ENCODE data around the gene PDSS2. TPM values are rescaled to one million over a fixed set of nuclear protein-coding genes. Genes with fewer than 3 reads are reported as not detected.

PDSS2 gene
- total and polyA plus RNA-seq, 4 donors: 6.6 to 19.8 (median 15.6) TPM

DNA sequence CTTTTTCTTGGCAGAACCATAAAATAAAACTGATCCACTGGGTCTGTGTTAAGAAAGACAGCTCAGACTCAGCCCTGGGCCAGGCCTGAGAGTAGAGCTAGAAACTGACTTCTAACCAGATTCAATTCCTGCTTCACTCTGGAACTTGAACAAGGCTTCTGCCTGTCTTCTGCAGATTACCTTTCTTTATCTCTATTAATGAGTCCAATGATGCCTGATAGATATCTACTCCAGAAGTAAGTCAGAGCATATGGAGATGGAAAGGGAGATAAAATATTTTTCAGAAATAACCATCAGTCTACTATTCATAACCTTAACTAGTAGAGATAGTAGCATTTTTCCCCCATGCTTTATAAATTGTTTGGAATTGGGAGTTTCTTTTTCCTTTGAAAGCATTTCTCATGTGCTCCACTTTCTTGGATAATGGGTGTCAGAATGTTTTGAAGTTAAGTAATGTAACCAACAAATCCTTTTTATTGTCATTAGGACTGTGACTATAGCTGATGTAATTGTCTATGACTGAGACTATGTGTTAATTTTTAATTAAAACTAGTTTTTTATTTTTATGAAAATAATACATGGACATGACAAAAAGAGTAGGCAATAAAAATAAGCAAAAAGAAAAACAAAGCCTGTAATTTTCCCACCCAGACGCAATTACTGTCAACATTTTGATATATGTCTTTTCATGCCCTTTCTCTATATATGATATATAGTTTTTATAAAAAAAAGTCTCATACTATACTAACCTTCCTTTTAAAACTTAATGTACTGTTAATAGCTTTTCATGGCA is 37.7 kb upstream of the PDSS2 start:
- DNase-seq (no peak), ATAC-seq (ENCODE audit: insufficient read depth, low FRiP score) (no peak)
- H3K4me3 ChIP-seq: no peak overlapping the region
- peaks cover 0 to 2% (median 0%) of the 10 kb centered on the region in 4 donors for H3K9me3 ChIP-seq (ENCODE audit: control insufficient read depth in 4 of 4, insufficient read depth in 3 of 4, low read length in 3 of 4)
- H3K4me1 ChIP-seq (ENCODE audit: control insufficient read depth in 5 of 5, insufficient read depth in 5 of 5, low read length in 5 of 5): peaks cover 4 to 46% (median 28%) of the 10 kb centered on the region in 5 donors
- peak overlapping the region in 1 of 2 donors; percentile 4 for H3K27ac ChIP-seq (ENCODE audit: low read depth in 1 of 2, low read length in 1 of 2)
- no peaks in the 10 kb centered on the region for H3K36me3 ChIP-seq (ENCODE audit: control insufficient read depth in 4 of 4, insufficient read depth in 4 of 4, low read length in 4 of 4)
- H3K9ac ChIP-seq (ENCODE audit: insufficient read depth in 1 of 2, low read length in 2 of 2): no peak overlapping the region
- TF ChIP-seq, protein P1, sequence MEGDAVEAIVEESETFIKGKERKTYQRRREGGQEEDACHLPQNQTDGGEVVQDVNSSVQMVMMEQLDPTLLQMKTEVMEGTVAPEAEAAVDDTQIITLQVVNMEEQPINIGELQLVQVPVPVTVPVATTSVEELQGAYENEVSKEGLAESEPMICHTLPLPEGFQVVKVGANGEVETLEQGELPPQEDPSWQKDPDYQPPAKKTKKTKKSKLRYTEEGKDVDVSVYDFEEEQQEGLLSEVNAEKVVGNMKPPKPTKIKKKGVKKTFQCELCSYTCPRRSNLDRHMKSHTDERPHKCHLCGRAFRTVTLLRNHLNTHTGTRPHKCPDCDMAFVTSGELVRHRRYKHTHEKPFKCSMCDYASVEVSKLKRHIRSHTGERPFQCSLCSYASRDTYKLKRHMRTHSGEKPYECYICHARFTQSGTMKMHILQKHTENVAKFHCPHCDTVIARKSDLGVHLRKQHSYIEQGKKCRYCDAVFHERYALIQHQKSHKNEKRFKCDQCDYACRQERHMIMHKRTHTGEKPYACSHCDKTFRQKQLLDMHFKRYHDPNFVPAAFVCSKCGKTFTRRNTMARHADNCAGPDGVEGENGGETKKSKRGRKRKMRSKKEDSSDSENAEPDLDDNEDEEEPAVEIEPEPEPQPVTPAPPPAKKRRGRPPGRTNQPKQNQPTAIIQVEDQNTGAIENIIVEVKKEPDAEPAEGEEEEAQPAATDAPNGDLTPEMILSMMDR (IDR thresholded peaks at IDR 0.05; ENCODE audit: control extremely low read depth, extremely low read depth): no peak
- no peaks in the 10 kb centered on the region for H3K27me3 ChIP-seq (ENCODE audit: control insufficient read depth in 3 of 3, insufficient read depth in 3 of 3, low read length in 2 of 3)
- WGBS, 2 donors: 95 to 98% methylated on average over 1 of the region's 1 CpG

DNA sequence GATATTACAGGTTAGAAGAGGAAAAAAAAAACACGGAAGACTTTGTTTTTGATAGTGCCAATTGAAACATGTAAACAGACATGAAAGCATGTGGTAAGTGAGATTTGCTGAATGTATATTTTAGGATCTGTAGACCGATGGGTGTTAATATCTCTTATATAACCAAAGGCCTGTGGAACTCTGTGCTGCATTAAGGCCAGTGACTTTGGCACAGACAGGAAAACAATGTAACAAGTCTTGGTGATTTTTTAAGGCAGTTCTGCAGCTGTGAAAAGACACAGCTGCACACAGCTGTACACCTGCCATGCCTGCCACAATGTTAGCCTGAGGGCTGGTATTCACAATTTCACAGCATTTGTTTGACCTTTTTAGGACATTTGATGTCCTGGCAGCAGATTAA is 36.6 kb upstream of the PDSS2 start:
- peaks cover 4 to 55% (median 23%) of the 10 kb centered on the region in 5 donors for H3K4me1 ChIP-seq (ENCODE audit: control insufficient read depth in 5 of 5, insufficient read depth in 5 of 5, low read length in 5 of 5)
- H3K9ac ChIP-seq (ENCODE audit: insufficient read depth in 1 of 2, low read length in 2 of 2): no peak overlapping the region

DNA sequence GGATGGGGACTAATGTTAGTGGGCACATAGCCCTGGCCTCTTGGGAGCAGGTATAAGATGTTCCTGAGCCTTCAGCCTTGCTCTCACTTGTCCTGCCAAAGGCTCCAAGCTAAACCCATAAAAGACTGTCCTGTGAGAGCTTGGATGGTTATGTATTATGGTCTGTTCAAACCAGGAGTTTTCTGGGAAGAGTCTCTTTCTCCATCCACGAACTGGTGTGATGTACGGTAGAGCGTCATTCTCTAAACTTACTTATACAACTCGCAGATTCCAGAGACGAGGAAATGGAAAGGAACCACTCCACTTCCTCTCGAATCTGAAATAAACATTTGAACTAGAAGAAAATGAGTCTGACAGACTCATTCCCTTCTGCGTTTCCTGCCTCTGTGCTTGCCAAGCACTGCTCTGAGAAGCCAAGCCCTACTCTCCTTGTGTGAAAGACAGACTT is 35.9 kb upstream of the PDSS2 start:
- peak; percentile 47 to 84 (median 70) for DNase-seq

More for the DNA sequence above, 36.6 kb upstream of the PDSS2 start:
- Histone ChIP-seq H3K4me3 (no peak overlapping the region), H3K9me3 (ENCODE audit: control insufficient read depth in 4 of 4, insufficient read depth in 3 of 4, low read length in 3 of 4) (peaks cover 0 to 2% (median 0%) of the 10 kb centered on the region in 4 donors), H3K27ac (ENCODE audit: low read depth in 1 of 2, low read length in 1 of 2) (peak overlapping the region; percentile 35 to 67), H3K36me3 (ENCODE audit: control insufficient read depth in 4 of 4, insufficient read depth in 4 of 4, low read length in 4 of 4) (no peaks in the 10 kb centered on the region), H3K27me3 (ENCODE audit: control insufficient read depth in 3 of 3, insufficient read depth in 3 of 3, low read length in 2 of 3) (no peaks in the 10 kb centered on the region)
- ATAC-seq (ENCODE audit: insufficient read depth, low FRiP score) (no peak), DNase-seq (peak in 1 of 3 donors; percentile 35)
- TF ChIP-seq, protein P1 (IDR thresholded peaks at IDR 0.05; ENCODE audit: control extremely low read depth, extremely low read depth): no peak
- WGBS, 2 donors: 36 to 65% methylated on average over 2 of the region's 2 CpGs

More for the DNA sequence above, 35.9 kb upstream of the PDSS2 start:
- TF ChIP-seq, protein P1 (IDR thresholded peaks at IDR 0.05; ENCODE audit: control extremely low read depth, extremely low read depth): no peak
- H3K36me3 ChIP-seq (ENCODE audit: control insufficient read depth in 4 of 4, insufficient read depth in 4 of 4, low read length in 4 of 4): no peaks in the 10 kb centered on the region
- ATAC-seq (ENCODE audit: insufficient read depth, low FRiP score): peak; percentile 10
- H3K9ac ChIP-seq (ENCODE audit: insufficient read depth in 1 of 2, low read length in 2 of 2): peak overlapping the region in 1 of 2 donors; percentile 8
- H3K4me3 ChIP-seq: no peak overlapping the region
- peaks cover 0 to 2% (median 0%) of the 10 kb centered on the region in 4 donors for H3K9me3 ChIP-seq (ENCODE audit: control insufficient read depth in 4 of 4, insufficient read depth in 3 of 4, low read length in 3 of 4)
- 3 to 4% methylated on average over 7 of the region's 7 CpGs for WGBS, 2 donors
- H3K27me3 ChIP-seq (ENCODE audit: control insufficient read depth in 3 of 3, insufficient read depth in 3 of 3, low read length in 2 of 3): no peaks in the 10 kb centered on the region
- H3K27ac ChIP-seq (ENCODE audit: low read depth in 1 of 2, low read length in 1 of 2): peak overlapping the region; percentile 83 to 88
- H3K4me1 ChIP-seq (ENCODE audit: control insufficient read depth in 5 of 5, insufficient read depth in 5 of 5, low read length in 5 of 5): peaks cover 4 to 55% (median 23%) of the 10 kb centered on the region in 5 donors

Measured in lung (tissue), 12 donors.